ENCODE measurements around the gene PSTK. TPM values are rescaled to one million over a fixed set of nuclear protein-coding genes. Genes with fewer than 3 reads are reported as not detected.
A peak's percentile ranks its signal among the peaks of the same experiment; 100 is the strongest.

Gene PSTK
- total RNA-seq, 1 donor from 2014 or later, result 2.1 TPM

DNA sequence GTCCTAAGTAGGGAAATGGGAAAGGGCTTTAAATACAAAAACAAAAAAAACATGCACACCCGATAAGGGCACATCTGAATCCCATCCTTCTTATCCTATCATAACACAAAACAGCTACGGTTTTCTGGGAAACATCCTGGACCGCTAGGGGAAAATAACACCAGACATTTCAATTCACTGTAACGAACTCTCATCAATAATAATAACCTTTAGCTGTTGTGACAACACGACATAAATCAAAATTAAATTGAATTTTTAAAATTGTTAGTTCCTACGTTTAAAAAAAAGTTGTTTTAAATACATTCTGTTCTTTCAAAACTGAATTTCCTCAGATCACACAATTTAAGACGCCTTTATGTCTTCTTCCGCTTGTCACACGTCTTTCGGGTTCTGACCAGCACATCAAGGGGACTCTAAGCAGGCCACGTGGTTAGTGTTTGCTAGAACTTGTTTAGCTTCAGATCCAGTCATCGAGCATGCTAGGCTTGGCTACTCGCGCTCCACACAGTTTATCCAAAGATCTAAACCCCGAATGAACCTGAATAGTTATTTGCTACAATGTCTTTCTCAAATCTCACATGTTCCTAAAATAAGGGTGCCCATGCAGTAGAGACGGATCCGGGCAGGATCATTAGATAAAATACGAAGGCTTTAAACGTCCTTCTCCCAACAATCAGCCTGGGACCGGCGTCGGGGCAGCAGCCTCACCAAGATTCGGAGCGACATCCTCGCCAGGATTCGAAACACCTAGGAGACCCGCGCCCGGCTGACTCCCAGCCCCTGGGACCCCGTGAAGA is 27.6 kb downstream of the PSTK start:
- intact Hi-C loops (cut with micrococcal nuclease), result no loop called here
- DNase-seq, result no peak
- Histone ChIP-seq H3K4me1 (peaks cover 65% of the 10 kb centered on the region), H3K9me3 (replicated peaks) (no peaks in the 10 kb centered on the region), H3K4me3 (peak overlapping the region; percentile 95), H3K36me3 (peaks cover 3% of the 10 kb centered on the region), H3K27me3 (ENCODE audit: low read depth) (no peaks in the 10 kb centered on the region), H3K27ac (replicated peaks) (peak overlapping the region; percentile 94)
- TF ChIP-seq, protein P1, sequence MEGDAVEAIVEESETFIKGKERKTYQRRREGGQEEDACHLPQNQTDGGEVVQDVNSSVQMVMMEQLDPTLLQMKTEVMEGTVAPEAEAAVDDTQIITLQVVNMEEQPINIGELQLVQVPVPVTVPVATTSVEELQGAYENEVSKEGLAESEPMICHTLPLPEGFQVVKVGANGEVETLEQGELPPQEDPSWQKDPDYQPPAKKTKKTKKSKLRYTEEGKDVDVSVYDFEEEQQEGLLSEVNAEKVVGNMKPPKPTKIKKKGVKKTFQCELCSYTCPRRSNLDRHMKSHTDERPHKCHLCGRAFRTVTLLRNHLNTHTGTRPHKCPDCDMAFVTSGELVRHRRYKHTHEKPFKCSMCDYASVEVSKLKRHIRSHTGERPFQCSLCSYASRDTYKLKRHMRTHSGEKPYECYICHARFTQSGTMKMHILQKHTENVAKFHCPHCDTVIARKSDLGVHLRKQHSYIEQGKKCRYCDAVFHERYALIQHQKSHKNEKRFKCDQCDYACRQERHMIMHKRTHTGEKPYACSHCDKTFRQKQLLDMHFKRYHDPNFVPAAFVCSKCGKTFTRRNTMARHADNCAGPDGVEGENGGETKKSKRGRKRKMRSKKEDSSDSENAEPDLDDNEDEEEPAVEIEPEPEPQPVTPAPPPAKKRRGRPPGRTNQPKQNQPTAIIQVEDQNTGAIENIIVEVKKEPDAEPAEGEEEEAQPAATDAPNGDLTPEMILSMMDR (IDR thresholded peaks at IDR 0.05; ENCODE audit: borderline replicate concordance), result no peak

- Histone ChIP-seq H3K36me3 (peaks cover 3% of the 10 kb centered on the region), H3K27ac (replicated peaks) (peak within 1 kb of the TSS; percentile 94), H3K27me3 (ENCODE audit: low read depth) (no peaks in the 10 kb centered on the region), H3K4me1 (peaks cover 64% of the 10 kb centered on the region), H3K9me3 (replicated peaks) (no peaks in the 10 kb centered on the region), H3K4me3 (peak within 1 kb of the TSS; percentile 95)
- peak; percentile 95 for DNase-seq
- intact Hi-C loops (cut with micrococcal nuclease), result no loop called here
- TF ChIP-seq, protein P1 (IDR thresholded peaks at IDR 0.05; ENCODE audit: borderline replicate concordance), result no peak
These were observed 28.3 kb downstream of the PSTK start, which contains the start of the genes ACADSB and IKZF5 for GRCh38 chr10:123008355-123009104. Gene ACADSB (plus strand): TSS chr10:123009006. CDS start chr10:123009030, 24 bp downstream. Gene IKZF5 (minus strand): TSS chr10:123008795. CDS start chr10:122998625, 10,170 bp downstream.

- Histone ChIP-seq H3K27ac (replicated peaks) (peak overlapping the region; percentile 94), H3K36me3 (peaks cover 3% of the 10 kb centered on the region), H3K4me3 (peak overlapping the region; percentile 95), H3K27me3 (ENCODE audit: low read depth) (no peaks in the 10 kb centered on the region), H3K9me3 (replicated peaks) (no peaks in the 10 kb centered on the region), H3K4me1 (peaks cover 57% of the 10 kb centered on the region)
- TF ChIP-seq, protein P1 (IDR thresholded peaks at IDR 0.05; ENCODE audit: borderline replicate concordance), result no peak
- intact Hi-C loops (cut with micrococcal nuclease), result no loop called here
- peak; percentile 21 for DNase-seq
These were observed 29.1 kb downstream of the PSTK start for GRCh38 chr10:123009105-123009820.

DNA sequence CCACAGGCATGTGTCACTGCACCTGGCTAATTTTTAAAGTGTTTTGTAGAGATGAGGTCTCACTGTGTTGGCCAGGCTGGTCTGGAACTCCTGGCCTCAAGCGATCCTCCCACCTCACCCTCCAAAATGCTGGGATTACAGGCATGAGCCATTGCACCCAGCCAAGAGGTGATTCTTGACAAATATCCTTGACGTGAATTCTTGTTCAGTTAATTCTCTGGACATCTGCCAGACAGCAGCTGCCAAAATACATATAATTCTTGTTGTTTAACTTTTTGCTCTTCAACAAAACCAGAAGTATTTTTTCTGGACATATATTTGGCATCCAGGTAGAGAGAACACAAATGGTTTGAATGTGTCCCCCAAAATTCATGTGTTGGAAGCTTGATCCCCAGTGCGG is 31.8 kb downstream of the PSTK start:
- no peaks in the 10 kb centered on the region for H3K27me3 ChIP-seq (ENCODE audit: low read depth)
- H3K27ac ChIP-seq (replicated peaks), result no peak overlapping the region
- no peaks in the 10 kb centered on the region for H3K9me3 ChIP-seq (replicated peaks)
- peaks cover 3% of the 10 kb centered on the region for H3K36me3 ChIP-seq
- intact Hi-C loops (cut with micrococcal nuclease), result no loop called here
- DNase-seq, result no peak
- TF ChIP-seq, protein P1 (IDR thresholded peaks at IDR 0.05; ENCODE audit: borderline replicate concordance), result no peak
- peaks cover 30% of the 10 kb centered on the region for H3K4me1 ChIP-seq
- H3K4me3 ChIP-seq, result no peak overlapping the region
